ENCODE data around the gene CA7. TPM values are rescaled to one million over a fixed set of nuclear protein-coding genes. Genes with fewer than 3 reads are reported as not detected.

CA7 gene
- total RNA-seq (2012; rRNA removed) = not detected in 2 replicates

- Histone ChIP-seq H3K4me1 (ENCODE audit: control insufficient read depth, insufficient read depth, low read length) (peaks cover 20% of the 10 kb centered on the region), H3K9ac (ENCODE audit: low read depth, low read length) (no peak within 1 kb of the TSS), H3K4me3 (ENCODE audit: low read length) (peak within 1 kb of the TSS; percentile 61), H3K36me3 (ENCODE audit: insufficient read depth, low read length) (no peaks in the 10 kb centered on the region), H3K27me3 (ENCODE audit: control insufficient read depth, insufficient read depth, low read length) (peaks cover 65% of the 10 kb centered on the region), H3K4me2 (ENCODE audit: low read length) (peak within 1 kb of the TSS; percentile 79), H3K9me3 (replicated peaks; ENCODE audit: low read length) (no peaks in the 10 kb centered on the region)
These were observed at the start of gene CA7 for GRCh38 chr16:66844342-66845079. Gene CA7, plus strand, starts transcription at chr16:66844414. Its CDS starts 74 bp downstream, at chr16:66844488.

DNA sequence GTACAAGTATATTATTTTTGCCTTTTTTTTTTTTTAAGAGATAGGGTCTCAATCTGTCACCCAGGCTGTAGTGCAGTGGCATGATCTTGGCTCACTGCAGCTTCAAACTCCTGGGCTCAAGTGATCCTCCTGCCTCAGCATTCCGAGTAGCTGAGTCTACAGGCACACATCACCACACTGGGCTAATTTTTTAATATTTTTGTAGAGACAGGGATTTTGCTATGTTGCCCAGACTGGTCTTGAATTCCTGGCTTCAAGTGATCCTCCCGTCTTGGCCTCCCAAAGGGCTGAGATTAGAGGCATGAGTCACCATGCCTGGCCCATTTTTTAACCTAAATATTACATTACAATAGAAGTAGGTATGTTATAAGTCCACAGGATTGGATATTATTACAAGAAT, 46.1 kb upstream of the CA7 start:
- Histone ChIP-seq H3K9me3 (replicated peaks; ENCODE audit: low read length) (no peaks in the 10 kb centered on the region), H3K4me2 (ENCODE audit: low read length) (no peak overlapping the region), H3K4me1 (ENCODE audit: control insufficient read depth, insufficient read depth, low read length) (no peaks in the 10 kb centered on the region), H3K27me3 (ENCODE audit: control insufficient read depth, insufficient read depth, low read length) (no peaks in the 10 kb centered on the region), H3K4me3 (ENCODE audit: low read length) (no peak overlapping the region), H3K36me3 (ENCODE audit: insufficient read depth, low read length) (peaks cover 21% of the 10 kb centered on the region), H3K9ac (ENCODE audit: low read depth, low read length) (no peak overlapping the region)

- peaks cover 46% of the 10 kb centered on the region for H3K36me3 ChIP-seq (ENCODE audit: insufficient read depth, low read length)
- H3K4me2 ChIP-seq (ENCODE audit: low read length) = no peak overlapping the region
- no peaks in the 10 kb centered on the region for H3K9me3 ChIP-seq (replicated peaks; ENCODE audit: low read length)
- H3K4me3 ChIP-seq (ENCODE audit: low read length) = no peak overlapping the region
- H3K4me1 ChIP-seq (ENCODE audit: control insufficient read depth, insufficient read depth, low read length) = no peaks in the 10 kb centered on the region
- H3K9ac ChIP-seq (ENCODE audit: low read depth, low read length) = no peak overlapping the region
- no peaks in the 10 kb centered on the region for H3K27me3 ChIP-seq (ENCODE audit: control insufficient read depth, insufficient read depth, low read length)
These were observed 43.4 kb upstream of the CA7 start for GRCh38 chr16:66800856-66801255.

GRCh38 chr16:66801320-66802105, 42.7 kb upstream of the CA7 start, which contains the start of gene TERB1:
Gene TERB1, minus strand, starts transcription at chr16:66801584. Its CDS starts 4,786 bp downstream, at chr16:66796798.
- peaks cover 50% of the 10 kb centered on the region for H3K36me3 ChIP-seq (ENCODE audit: insufficient read depth, low read length)

DNA sequence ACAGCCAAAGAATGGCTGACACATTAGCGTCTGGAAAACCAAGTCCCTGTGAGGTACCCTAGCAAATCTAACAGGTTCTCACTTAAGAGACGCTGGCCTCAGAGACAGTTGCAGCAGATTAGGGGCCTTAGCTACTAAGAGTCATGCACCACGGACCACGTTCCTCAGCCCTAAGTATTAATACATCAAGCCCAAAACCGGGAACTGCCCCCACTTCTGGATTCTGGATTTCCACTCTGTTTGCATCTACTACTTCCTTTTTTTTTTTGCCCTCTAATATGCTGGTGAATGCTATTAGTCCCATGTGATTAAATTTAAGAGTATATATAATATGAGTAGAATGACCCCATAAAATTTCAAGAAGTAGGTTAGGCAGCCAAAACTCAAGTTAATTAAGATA, 42.1 kb upstream of the CA7 start:
- Histone ChIP-seq H3K36me3 (ENCODE audit: insufficient read depth, low read length) (peaks cover 56% of the 10 kb centered on the region), H3K4me2 (ENCODE audit: low read length) (no peak overlapping the region), H3K27me3 (ENCODE audit: control insufficient read depth, insufficient read depth, low read length) (no peaks in the 10 kb centered on the region), H3K9me3 (replicated peaks; ENCODE audit: low read length) (no peaks in the 10 kb centered on the region), H3K4me3 (ENCODE audit: low read length) (no peak overlapping the region), H3K9ac (ENCODE audit: low read depth, low read length) (no peak overlapping the region), H3K4me1 (ENCODE audit: control insufficient read depth, insufficient read depth, low read length) (no peaks in the 10 kb centered on the region)

More at GRCh38 chr16:66801320-66802105, 42.7 kb upstream of the CA7 start, which contains the start of gene TERB1:
- Histone ChIP-seq H3K4me2 (ENCODE audit: low read length) (no peak within 1 kb of the TSS), H3K27me3 (ENCODE audit: control insufficient read depth, insufficient read depth, low read length) (no peaks in the 10 kb centered on the region), H3K4me1 (ENCODE audit: control insufficient read depth, insufficient read depth, low read length) (no peaks in the 10 kb centered on the region), H3K9me3 (replicated peaks; ENCODE audit: low read length) (no peaks in the 10 kb centered on the region), H3K9ac (ENCODE audit: low read depth, low read length) (no peak within 1 kb of the TSS), H3K4me3 (ENCODE audit: low read length) (no peak within 1 kb of the TSS)

GRCh38 chr16:66809765-66810164, 34.4 kb upstream of the CA7 start:
- no peaks in the 10 kb centered on the region for H3K4me1 ChIP-seq (ENCODE audit: control insufficient read depth, insufficient read depth, low read length)
- H3K36me3 ChIP-seq (ENCODE audit: insufficient read depth, low read length) = peaks cover 74% of the 10 kb centered on the region
- no peak overlapping the region for H3K4me3 ChIP-seq (ENCODE audit: low read length)
- no peaks in the 10 kb centered on the region for H3K9me3 ChIP-seq (replicated peaks; ENCODE audit: low read length)
- H3K9ac ChIP-seq (ENCODE audit: low read depth, low read length) = no peak overlapping the region
- no peak overlapping the region for H3K4me2 ChIP-seq (ENCODE audit: low read length)
- no peaks in the 10 kb centered on the region for H3K27me3 ChIP-seq (ENCODE audit: control insufficient read depth, insufficient read depth, low read length)

DNA sequence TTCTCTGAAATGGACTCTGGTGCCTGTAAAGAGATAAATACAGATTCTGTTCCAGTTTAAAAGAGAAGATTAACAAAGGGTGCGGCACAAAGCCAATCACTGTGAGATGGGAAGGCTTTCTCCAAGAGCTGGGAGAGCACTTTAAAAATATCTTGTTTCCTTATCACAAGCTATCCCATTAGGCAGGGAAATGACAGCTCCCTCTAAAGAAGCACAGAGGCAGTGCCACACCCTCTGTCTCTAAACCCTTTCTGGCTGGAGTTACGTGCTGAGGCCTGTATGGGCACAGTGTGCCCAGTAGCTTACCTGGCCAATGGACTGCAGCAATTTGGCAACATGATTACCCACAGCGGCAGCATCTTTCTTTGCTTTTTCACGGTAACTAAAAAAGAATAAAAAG, 33.8 kb upstream of the CA7 start:
- Histone ChIP-seq H3K4me2 (ENCODE audit: low read length) (no peak overlapping the region), H3K4me3 (ENCODE audit: low read length) (no peak overlapping the region), H3K27me3 (ENCODE audit: control insufficient read depth, insufficient read depth, low read length) (no peaks in the 10 kb centered on the region), H3K36me3 (ENCODE audit: insufficient read depth, low read length) (peaks cover 73% of the 10 kb centered on the region), H3K9ac (ENCODE audit: low read depth, low read length) (no peak overlapping the region), H3K9me3 (replicated peaks; ENCODE audit: low read length) (no peaks in the 10 kb centered on the region), H3K4me1 (ENCODE audit: control insufficient read depth, insufficient read depth, low read length) (no peaks in the 10 kb centered on the region)

- Histone ChIP-seq H3K9me3 (replicated peaks; ENCODE audit: low read length) (no peaks in the 10 kb centered on the region), H3K4me1 (ENCODE audit: control insufficient read depth, insufficient read depth, low read length) (no peaks in the 10 kb centered on the region), H3K4me2 (ENCODE audit: low read length) (no peak overlapping the region), H3K27me3 (ENCODE audit: control insufficient read depth, insufficient read depth, low read length) (no peaks in the 10 kb centered on the region), H3K4me3 (ENCODE audit: low read length) (no peak overlapping the region), H3K9ac (ENCODE audit: low read depth, low read length) (no peak overlapping the region), H3K36me3 (ENCODE audit: insufficient read depth, low read length) (peaks cover 70% of the 10 kb centered on the region)
These were observed 33.2 kb upstream of the CA7 start for GRCh38 chr16:66811043-66811442.

DNA sequence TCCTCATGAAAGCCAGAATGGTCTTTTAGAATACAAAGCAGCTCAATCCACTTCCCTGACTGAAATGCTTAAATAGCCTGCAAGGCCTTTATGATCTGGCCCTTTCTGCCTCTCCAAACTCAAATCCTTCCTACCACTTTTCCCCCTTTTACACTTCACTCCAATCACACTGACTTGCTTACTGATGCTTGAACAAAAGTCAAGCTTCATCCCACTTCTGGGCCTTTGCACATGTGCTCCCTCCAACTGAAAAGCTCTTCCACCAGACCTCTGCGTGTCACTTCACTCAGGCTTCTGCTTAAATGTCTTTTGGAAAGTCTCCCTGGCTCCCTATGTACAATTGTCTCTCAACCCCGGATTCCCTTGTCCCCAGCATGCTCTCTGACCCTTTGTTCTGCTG, 29.5 kb upstream of the CA7 start:
- Histone ChIP-seq H3K27me3 (ENCODE audit: control insufficient read depth, insufficient read depth, low read length) (no peaks in the 10 kb centered on the region), H3K4me3 (ENCODE audit: low read length) (no peak overlapping the region), H3K36me3 (ENCODE audit: insufficient read depth, low read length) (peaks cover 81% of the 10 kb centered on the region), H3K4me1 (ENCODE audit: control insufficient read depth, insufficient read depth, low read length) (no peaks in the 10 kb centered on the region), H3K9ac (ENCODE audit: low read depth, low read length) (no peak overlapping the region), H3K4me2 (ENCODE audit: low read length) (no peak overlapping the region), H3K9me3 (replicated peaks; ENCODE audit: low read length) (no peaks in the 10 kb centered on the region)

GRCh38 chr16:66824006-66824405, 20.2 kb upstream of the CA7 start:
- Histone ChIP-seq H3K36me3 (ENCODE audit: insufficient read depth, low read length) (peaks cover 51% of the 10 kb centered on the region), H3K9me3 (replicated peaks; ENCODE audit: low read length) (no peaks in the 10 kb centered on the region), H3K4me2 (ENCODE audit: low read length) (no peak overlapping the region), H3K27me3 (ENCODE audit: control insufficient read depth, insufficient read depth, low read length) (no peaks in the 10 kb centered on the region), H3K9ac (ENCODE audit: low read depth, low read length) (no peak overlapping the region), H3K4me3 (ENCODE audit: low read length) (no peak overlapping the region), H3K4me1 (ENCODE audit: control insufficient read depth, insufficient read depth, low read length) (peaks cover under 1% of the 10 kb centered on the region)

DNA sequence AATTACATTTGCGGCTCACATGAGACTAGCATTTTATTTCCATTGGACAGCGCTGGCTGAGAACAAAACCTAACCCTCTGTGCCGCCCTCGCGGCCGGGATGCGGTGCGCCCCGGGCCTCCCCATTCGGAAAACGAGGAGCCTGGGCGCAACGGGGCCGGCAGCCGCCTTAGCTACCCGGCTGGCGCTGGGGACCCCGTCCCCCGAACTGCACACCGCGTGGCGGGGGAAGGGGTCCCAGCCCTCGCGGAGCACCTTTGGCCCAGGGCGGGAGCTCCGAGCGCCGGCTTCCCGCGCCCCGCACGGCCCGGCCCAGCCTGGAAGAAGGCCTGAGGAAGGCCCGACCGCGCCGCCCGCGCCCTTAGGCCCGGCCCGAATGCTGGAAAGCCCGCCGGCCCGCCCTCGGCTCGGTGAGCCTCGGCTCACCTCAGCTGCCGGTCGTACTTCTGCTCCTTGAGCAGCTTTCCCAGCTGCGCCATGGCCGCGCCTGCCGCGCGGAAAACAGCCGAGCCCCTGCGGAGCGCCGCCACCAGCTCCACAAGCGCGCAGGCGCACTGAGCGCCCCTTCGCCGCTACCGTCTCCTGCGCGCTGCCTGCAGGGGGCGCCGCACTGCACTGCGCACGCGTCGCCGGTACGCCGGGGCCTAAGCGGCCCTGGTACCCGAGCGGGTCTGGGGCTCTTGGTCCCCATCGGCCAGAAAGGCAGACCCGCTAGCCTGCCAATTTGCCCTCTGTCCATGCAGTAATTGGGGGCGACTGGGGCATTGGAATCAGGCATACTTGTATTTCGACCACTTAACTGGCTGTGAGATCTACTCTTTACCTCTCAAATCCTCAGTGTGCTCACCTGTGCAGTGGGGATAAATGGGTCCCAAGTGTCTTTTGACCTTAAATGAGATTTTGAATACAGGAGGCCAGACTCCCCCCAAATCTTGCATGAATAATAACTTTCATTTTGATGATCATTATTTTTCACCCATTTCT, 13.5 kb upstream of the CA7 start, which contains the start of gene NAE1:
Gene NAE1, minus strand, starts transcription at position 555 of the 983 bp plus-strand sequence. Its CDS starts 77 bp downstream, at position 478.
- H3K4me3 ChIP-seq (ENCODE audit: low read length) = peak within 1 kb of the TSS; percentile 95
- H3K4me2 ChIP-seq (ENCODE audit: low read length) = peak within 1 kb of the TSS; percentile 82
- H3K36me3 ChIP-seq (ENCODE audit: insufficient read depth, low read length) = peaks cover 18% of the 10 kb centered on the region
- H3K27me3 ChIP-seq (ENCODE audit: control insufficient read depth, insufficient read depth, low read length) = peaks cover 3% of the 10 kb centered on the region
- peaks cover 22% of the 10 kb centered on the region for H3K4me1 ChIP-seq (ENCODE audit: control insufficient read depth, insufficient read depth, low read length)
- no peaks in the 10 kb centered on the region for H3K9me3 ChIP-seq (replicated peaks; ENCODE audit: low read length)
- peak within 1 kb of the TSS; percentile 92 for H3K9ac ChIP-seq (ENCODE audit: low read depth, low read length)
